Neural crest cell (in vitro differentiated cells): Measurements from ENCODE around the gene SH3RF3. TPM values are rescaled to one million over a fixed set of nuclear protein-coding genes. Genes with fewer than 3 reads are reported as not detected.

Source experiments
- DNase-seq: peaks from one replicate; pipeline ENCODE4 v3.0.0; 2021; ENCODE audit warnings: low read depth, mixed read lengths, low spot score
- H3K27ac Mint-ChIP-seq: one replicate; pipeline ENCODE4 v1.8.0; 2021; ENCODE audit warnings: mild to moderate bottlenecking, mixed read lengths; ENCODE audit not compliant: unreplicated experiment
- H3K27me3 Mint-ChIP-seq: 2 replicates; pipeline ENCODE4 v1.8.0; 2021; ENCODE audit warnings: low read depth, mild to moderate bottlenecking, mixed read lengths
- H3K36me3 Mint-ChIP-seq: 2 replicates; pipeline ENCODE4 v1.8.0; 2021; ENCODE audit warnings: low read depth, mild to moderate bottlenecking, mixed read lengths
- H3K4me1 Mint-ChIP-seq: 2 replicates; pipeline ENCODE4 v1.8.0; 2021; ENCODE audit warnings: mixed read lengths
- H3K4me3 Mint-ChIP-seq: one replicate; pipeline ENCODE4 v1.8.0; 2021; ENCODE audit warnings: mild to moderate bottlenecking, mixed read lengths
- H3K9me3 Mint-ChIP-seq: 2 replicates; pipeline ENCODE4 v1.8.0; 2021; ENCODE audit warnings: mixed read lengths
- CTCF ChIP-seq: fragments of 200-600 bp; sonication (generic); conservative IDR thresholded peaks from 2 replicates; pipeline ENCODE4 v1.5.0; 2021; ENCODE audit warnings: antibody characterized with exemption, mild to moderate bottlenecking
- total RNA-seq: library from RNA; stranded (reverse); gene quantifications from 2 replicates; pipeline ENCODE4 v1.2.1, GENCODE V29; 2021

The SH3RF3 gene
- total RNA-seq, 1 donor from 2014 or later, result 0.70 TPM

- H3K4me1 Mint-ChIP-seq, result peaks cover 13% of the 10 kb centered on the region
- DNase-seq, result no peak
- no peaks in the 10 kb centered on the region for H3K27me3 Mint-ChIP-seq
- no peak overlapping the region for H3K4me3 Mint-ChIP-seq
- no peak overlapping the region for H3K27ac Mint-ChIP-seq
- H3K36me3 Mint-ChIP-seq, result no peaks in the 10 kb centered on the region
- TF ChIP-seq CTCF, result no peak
- H3K9me3 Mint-ChIP-seq, result no peaks in the 10 kb centered on the region
Observed at GRCh38 chr2:109368798-109369197, 239.8 kb downstream of the SH3RF3 start.

GRCh38 chr2:109369671-109370191 is 240.7 kb downstream of the SH3RF3 start:
- no peak for DNase-seq
- no peak for TF ChIP-seq CTCF
- Mint-ChIP-seq H3K4me1 (peaks cover 13% of the 10 kb centered on the region), H3K36me3 (no peaks in the 10 kb centered on the region), H3K9me3 (no peaks in the 10 kb centered on the region), H3K27me3 (no peaks in the 10 kb centered on the region), H3K4me3 (no peak overlapping the region), H3K27ac (peak overlapping the region; percentile 27)

- Mint-ChIP-seq H3K27me3 (no peaks in the 10 kb centered on the region), H3K4me3 (no peak overlapping the region), H3K9me3 (no peaks in the 10 kb centered on the region), H3K36me3 (no peaks in the 10 kb centered on the region), H3K4me1 (peaks cover 8% of the 10 kb centered on the region), H3K27ac (no peak overlapping the region)
- no peak for TF ChIP-seq CTCF
- no peak for DNase-seq
Observed at GRCh38 chr2:109370399-109371035, 241.5 kb downstream of the SH3RF3 start.

- Mint-ChIP-seq H3K4me3 (no peak overlapping the region), H3K27me3 (no peaks in the 10 kb centered on the region), H3K9me3 (no peaks in the 10 kb centered on the region), H3K27ac (no peak overlapping the region), H3K36me3 (no peaks in the 10 kb centered on the region), H3K4me1 (peaks cover 8% of the 10 kb centered on the region)
- DNase-seq, result no peak
- no peak for TF ChIP-seq CTCF
Observed at GRCh38 chr2:109371481-109372170, 242.6 kb downstream of the SH3RF3 start.

GRCh38 chr2:109372171-109372568 is 243.2 kb downstream of the SH3RF3 start:
- Mint-ChIP-seq H3K4me1 (peaks cover 8% of the 10 kb centered on the region), H3K4me3 (no peak overlapping the region), H3K36me3 (no peaks in the 10 kb centered on the region), H3K27ac (no peak overlapping the region), H3K9me3 (no peaks in the 10 kb centered on the region), H3K27me3 (peaks cover 3% of the 10 kb centered on the region)
- TF ChIP-seq CTCF, result no peak
- no peak for DNase-seq
